ENCODE measurements around the gene KLHDC7A. TPM values are rescaled to one million over a fixed set of nuclear protein-coding genes. Genes with fewer than 3 reads are reported as not detected.

Gene KLHDC7A
- total and polyA plus RNA-seq, 2 of the 4 experiments (the other 2 are of a cell fraction): not detected

DNA sequence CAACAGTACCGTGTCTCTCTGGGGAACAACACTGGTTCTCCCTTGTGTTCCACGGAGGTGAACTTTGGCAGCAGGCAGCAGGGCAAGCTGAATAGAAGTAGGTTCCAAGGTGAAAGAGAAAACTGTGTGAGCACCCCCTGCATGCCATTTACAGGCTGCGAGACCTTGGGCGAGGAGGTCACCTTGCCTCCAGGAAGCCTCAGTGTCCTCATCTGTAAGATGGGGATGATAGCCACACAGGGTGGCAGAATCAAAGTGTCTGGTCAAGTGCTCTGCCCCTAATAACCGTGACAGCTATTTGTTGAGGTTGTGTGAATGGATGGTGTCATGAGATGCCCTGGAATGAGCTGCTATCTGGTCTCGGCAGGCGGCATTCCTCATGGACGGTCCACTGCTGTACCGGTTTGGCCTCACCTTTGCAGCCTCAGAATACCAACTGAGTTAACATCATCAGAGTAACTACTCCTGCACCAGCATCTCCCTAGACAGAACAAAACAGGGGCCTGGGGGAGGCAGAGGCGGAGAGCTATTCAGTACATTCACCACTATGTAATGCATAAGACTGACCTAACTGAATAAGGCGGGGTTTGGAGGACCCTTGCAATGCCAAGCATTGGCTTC is 7.4 kb upstream of the KLHDC7A start:
- no peak overlapping the region for H3K56ac ChIP-seq (ENCODE audit: extremely low read depth, insufficient read depth, low read length)
- no peak overlapping the region for H3K23ac ChIP-seq (ENCODE audit: low read depth, low read length)
- no peak overlapping the region for H4K8ac ChIP-seq (ENCODE audit: low read depth in 2 of 2, low read length in 2 of 2)
- dilution Hi-C loops (cut with HindIII; ENCODE audit: low sequenced_read_pairs, unreplicated experiment): no loop called here
- no peaks in the 10 kb centered on the region for H3K79me1 ChIP-seq (ENCODE audit: low read depth in 1 of 2, low read length in 2 of 2)
- H2AFZ ChIP-seq (replicated peaks; ENCODE audit: low read length, poor library complexity): no peak overlapping the region
- no peak overlapping the region for H4K91ac ChIP-seq (ENCODE audit: insufficient read depth, low read depth, low read length)
- H3K36me3 ChIP-seq (ENCODE audit: control insufficient read depth, insufficient read depth, low read length): no peaks in the 10 kb centered on the region
- no peak overlapping the region for H2AK5ac ChIP-seq (ENCODE audit: low read depth, low read length)
- no peak overlapping the region for H3K14ac ChIP-seq (replicated peaks; ENCODE audit: low read depth, low read length)
- no peak overlapping the region for H3K9ac ChIP-seq (ENCODE audit: low read depth, low read length)
- H3K4me1 ChIP-seq (ENCODE audit: control insufficient read depth, insufficient read depth, low read length): no peaks in the 10 kb centered on the region
- no peak overlapping the region for H2BK15ac ChIP-seq (ENCODE audit: low read depth, low read length)
- no peaks in the 10 kb centered on the region for H3K9me1 ChIP-seq (ENCODE audit: insufficient read depth, low read length)
- POLR2A ChIA-PET (ENCODE audit: unreplicated experiment): no interaction called here
- ATAC-seq (ENCODE audit: low read depth) (no peak), DNase-seq (no peak)
- intact Hi-C loops (cut with micrococcal nuclease): no loop called here
- H4K5ac ChIP-seq (ENCODE audit: low read depth, low read length): no peak overlapping the region
- 25% methylated on average over 2 of the region's 11 CpGs; no CpG with 5 or more reads in 1 of the 2 experiments for WGBS, 2 experiments (ENCODE audit: extremely low coverage in 2 of 2, insufficient read length in 1 of 2)
- H2BK5ac ChIP-seq (ENCODE audit: low read depth, low read length, poor library complexity, severe bottlenecking): no peak overlapping the region
- TF ChIP-seq NFE2L2 (IDR thresholded peaks at IDR 0.05; ENCODE audit: low read depth, low read length) (no peak), FOS (IDR thresholded peaks at IDR 0.05; ENCODE audit: low read depth, low read length) (no peak), BHLHE40 (IDR thresholded peaks at IDR 0.05; ENCODE audit: low read depth, low read length) (no peak), POLR2A (IDR thresholded peaks at IDR 0.05; ENCODE audit: low read depth, low read length) (no peak), CHD1 (IDR thresholded peaks at IDR 0.05; ENCODE audit: low read depth, low read length) (no peak), RAD21 (IDR thresholded peaks at IDR 0.05; ENCODE audit: low read length) (no peak), RFX5 (IDR thresholded peaks at IDR 0.05; ENCODE audit: low read depth, low read length) (no peak), MAZ (IDR thresholded peaks at IDR 0.05; ENCODE audit: borderline replicate concordance, low read depth, low read length) (no peak), SMC3 (IDR thresholded peaks at IDR 0.05; ENCODE audit: low read depth, low read length) (no peak), CEBPB (IDR thresholded peaks at IDR 0.05; ENCODE audit: low read depth, low read length) (no peak), MAFK (IDR thresholded peaks at IDR 0.05; ENCODE audit: low read depth, low read length) (no peak), RCOR1 (IDR thresholded peaks at IDR 0.05; ENCODE audit: insufficient replicate concordance, low read length) (no peak), MXI1 (IDR thresholded peaks at IDR 0.05; ENCODE audit: borderline replicate concordance, low read depth, low read length) (no peak)
- TF ChIP-seq, protein P1, sequence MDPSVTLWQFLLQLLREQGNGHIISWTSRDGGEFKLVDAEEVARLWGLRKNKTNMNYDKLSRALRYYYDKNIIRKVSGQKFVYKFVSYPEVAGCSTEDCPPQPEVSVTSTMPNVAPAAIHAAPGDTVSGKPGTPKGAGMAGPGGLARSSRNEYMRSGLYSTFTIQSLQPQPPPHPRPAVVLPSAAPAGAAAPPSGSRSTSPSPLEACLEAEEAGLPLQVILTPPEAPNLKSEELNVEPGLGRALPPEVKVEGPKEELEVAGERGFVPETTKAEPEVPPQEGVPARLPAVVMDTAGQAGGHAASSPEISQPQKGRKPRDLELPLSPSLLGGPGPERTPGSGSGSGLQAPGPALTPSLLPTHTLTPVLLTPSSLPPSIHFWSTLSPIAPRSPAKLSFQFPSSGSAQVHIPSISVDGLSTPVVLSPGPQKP (IDR thresholded peaks at IDR 0.05; ENCODE audit: borderline replicate concordance, low read depth, low read length): no peak
- TF ChIP-seq, protein P2, sequence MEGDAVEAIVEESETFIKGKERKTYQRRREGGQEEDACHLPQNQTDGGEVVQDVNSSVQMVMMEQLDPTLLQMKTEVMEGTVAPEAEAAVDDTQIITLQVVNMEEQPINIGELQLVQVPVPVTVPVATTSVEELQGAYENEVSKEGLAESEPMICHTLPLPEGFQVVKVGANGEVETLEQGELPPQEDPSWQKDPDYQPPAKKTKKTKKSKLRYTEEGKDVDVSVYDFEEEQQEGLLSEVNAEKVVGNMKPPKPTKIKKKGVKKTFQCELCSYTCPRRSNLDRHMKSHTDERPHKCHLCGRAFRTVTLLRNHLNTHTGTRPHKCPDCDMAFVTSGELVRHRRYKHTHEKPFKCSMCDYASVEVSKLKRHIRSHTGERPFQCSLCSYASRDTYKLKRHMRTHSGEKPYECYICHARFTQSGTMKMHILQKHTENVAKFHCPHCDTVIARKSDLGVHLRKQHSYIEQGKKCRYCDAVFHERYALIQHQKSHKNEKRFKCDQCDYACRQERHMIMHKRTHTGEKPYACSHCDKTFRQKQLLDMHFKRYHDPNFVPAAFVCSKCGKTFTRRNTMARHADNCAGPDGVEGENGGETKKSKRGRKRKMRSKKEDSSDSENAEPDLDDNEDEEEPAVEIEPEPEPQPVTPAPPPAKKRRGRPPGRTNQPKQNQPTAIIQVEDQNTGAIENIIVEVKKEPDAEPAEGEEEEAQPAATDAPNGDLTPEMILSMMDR (conservative IDR thresholded peaks at IDR 0.05; ENCODE audit: low read depth, low read length): no peak
- TF ChIP-seq, protein P3, sequence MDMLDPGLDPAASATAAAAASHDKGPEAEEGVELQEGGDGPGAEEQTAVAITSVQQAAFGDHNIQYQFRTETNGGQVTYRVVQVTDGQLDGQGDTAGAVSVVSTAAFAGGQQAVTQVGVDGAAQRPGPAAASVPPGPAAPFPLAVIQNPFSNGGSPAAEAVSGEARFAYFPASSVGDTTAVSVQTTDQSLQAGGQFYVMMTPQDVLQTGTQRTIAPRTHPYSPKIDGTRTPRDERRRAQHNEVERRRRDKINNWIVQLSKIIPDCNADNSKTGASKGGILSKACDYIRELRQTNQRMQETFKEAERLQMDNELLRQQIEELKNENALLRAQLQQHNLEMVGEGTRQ (IDR thresholded peaks at IDR 0.05; ENCODE audit: low read depth, low read length): no peak
- H2BK20ac ChIP-seq (ENCODE audit: low read depth, low read length): no peak overlapping the region
- no peak overlapping the region for H3K18ac ChIP-seq (ENCODE audit: low read depth, low read length)
- peaks cover 18% of the 10 kb centered on the region; the same call in 1 of the 2 replicates for H3K9me3 ChIP-seq (ENCODE audit: control insufficient read depth, insufficient read depth, low read length)
- H2AK9ac ChIP-seq (replicated peaks; ENCODE audit: low read depth, low read length, poor library complexity): no peak overlapping the region
- in situ Hi-C loops (cut with MboI; ENCODE audit: low sequenced_read_pairs): no loop called here
- no peak overlapping the region for H3K4me2 ChIP-seq (ENCODE audit: low read depth, low read length)
- H3K27me3 ChIP-seq (ENCODE audit: control insufficient read depth, insufficient read depth, low read length): no peaks in the 10 kb centered on the region
- no TSS peak for BruUV-seq (replicated peaks)
- no peak overlapping the region for H3K27ac ChIP-seq (ENCODE audit: insufficient read depth, low read length)
- H3K4me3 ChIP-seq (ENCODE audit: insufficient read depth, low read depth, low read length): no peak overlapping the region
- CTCF ChIA-PET: no interaction called here
- no peaks in the 10 kb centered on the region for H4K20me1 ChIP-seq (ENCODE audit: insufficient read depth, low read length)
- H3K4ac ChIP-seq (ENCODE audit: low read depth, low read length): no peak overlapping the region
- no peak overlapping the region for H2BK120ac ChIP-seq (ENCODE audit: low read depth, low read length)

All from IMR-90 (cell line).